NCI-H2107 (cell line): Measurements from ENCODE around the gene DVL3.
"Not testable (repeated sequence)": the region's sequence is repeated elsewhere in the genome, so short reads cannot be mapped to it uniquely, and the experiment has no call there.

Source experiments
- DNase-seq: peaks from one replicate; lab custom pipeline; 2025; lab: John Stamatoyannopoulos, UW

DVL3 gene

GRCh38 chr3:184155644-184156521 is 706 bp downstream of the DVL3 start:
- DNase-seq = peak; percentile 53

GRCh38 chr3:184156522-184156955 is 1.4 kb downstream of the DVL3 start:
- peak; percentile 36 for DNase-seq

- DNase-seq = no peak
Observed at GRCh38 chr3:184157206-184157605, 2.0 kb downstream of the DVL3 start.

GRCh38 chr3:184158404-184158803 is 3.2 kb downstream of the DVL3 start:
- no peak for DNase-seq

GRCh38 chr3:184160456-184160855 is 5.3 kb downstream of the DVL3 start:
- no peak for DNase-seq

- not testable (repeated sequence) for DNase-seq
Observed at GRCh38 chr3:184162571-184163070, 7.4 kb downstream of the DVL3 start.

- DNase-seq = no peak
Observed at GRCh38 chr3:184164648-184165330, 9.6 kb downstream of the DVL3 start.

GRCh38 chr3:184165543-184165942 is 10.4 kb downstream of the DVL3 start:
- no peak for DNase-seq

GRCh38 chr3:184166671-184167070 is 11.5 kb downstream of the DVL3 start:
- DNase-seq = no peak

GRCh38 chr3:184167786-184168185 is 12.6 kb downstream of the DVL3 start:
- no peak for DNase-seq

GRCh38 chr3:184168363-184169120 is 13.4 kb downstream of the DVL3 start:
- no peak for DNase-seq

GRCh38 chr3:184169896-184170875 is 15.0 kb downstream of the DVL3 start:
- DNase-seq = no peak

GRCh38 chr3:184171562-184171961 is 16.4 kb downstream of the DVL3 start:
- no peak for DNase-seq

- DNase-seq = no peak
Observed at GRCh38 chr3:184172681-184173373, 17.6 kb downstream of the DVL3 start.

- DNase-seq = no peak
Observed at GRCh38 chr3:184173374-184173722, 18.2 kb downstream of the DVL3 start.

- no peak for DNase-seq
Observed at GRCh38 chr3:184174284-184174645, 19.1 kb downstream of the DVL3 start.

- peak; percentile 100 for DNase-seq
Observed at GRCh38 chr3:184174646-184175492, 19.7 kb downstream of the DVL3 start, which contains the start of gene AP2M1. Gene AP2M1 (plus strand): TSS chr3:184174855. CDS start chr3:184176994, 2,139 bp downstream.

GRCh38 chr3:184175506-184175905 is 20.3 kb downstream of the DVL3 start:
- no peak for DNase-seq

GRCh38 chr3:184175981-184176376 is 20.8 kb downstream of the DVL3 start:
- DNase-seq = no peak
